ENCODE measurements around the gene CYTH2.

The CYTH2 gene

DNA sequence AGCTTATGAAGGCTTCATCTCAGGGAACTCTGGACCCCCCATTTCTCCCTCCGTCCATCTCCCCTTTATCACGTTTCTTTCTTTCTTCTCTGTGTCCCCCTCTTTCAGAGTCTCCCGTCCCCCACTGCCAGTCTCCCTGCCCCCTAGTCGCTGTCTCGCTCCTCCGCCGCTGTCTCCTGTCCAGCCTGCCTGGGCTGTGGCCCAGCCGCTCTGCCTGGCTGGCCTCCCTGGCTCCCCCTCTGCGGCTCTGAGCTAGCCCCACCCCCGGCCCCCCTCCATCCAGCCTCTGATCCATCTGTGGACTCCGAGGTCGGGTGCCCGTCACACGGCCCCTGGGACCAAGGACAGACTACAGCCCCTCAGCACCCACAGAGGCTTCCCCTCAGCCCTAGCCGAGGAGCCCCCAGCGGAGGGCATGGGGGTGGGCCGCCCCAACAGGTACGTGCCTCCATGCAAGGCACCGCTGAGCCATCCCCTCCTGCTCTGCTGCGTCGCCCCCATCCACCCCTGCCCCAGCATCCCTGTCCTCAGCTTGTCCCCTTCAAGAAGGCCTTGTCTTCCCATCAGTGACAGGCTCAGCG lies 14.9 kb upstream of the CYTH2 start:
- no peak for DNase-seq

DNA sequence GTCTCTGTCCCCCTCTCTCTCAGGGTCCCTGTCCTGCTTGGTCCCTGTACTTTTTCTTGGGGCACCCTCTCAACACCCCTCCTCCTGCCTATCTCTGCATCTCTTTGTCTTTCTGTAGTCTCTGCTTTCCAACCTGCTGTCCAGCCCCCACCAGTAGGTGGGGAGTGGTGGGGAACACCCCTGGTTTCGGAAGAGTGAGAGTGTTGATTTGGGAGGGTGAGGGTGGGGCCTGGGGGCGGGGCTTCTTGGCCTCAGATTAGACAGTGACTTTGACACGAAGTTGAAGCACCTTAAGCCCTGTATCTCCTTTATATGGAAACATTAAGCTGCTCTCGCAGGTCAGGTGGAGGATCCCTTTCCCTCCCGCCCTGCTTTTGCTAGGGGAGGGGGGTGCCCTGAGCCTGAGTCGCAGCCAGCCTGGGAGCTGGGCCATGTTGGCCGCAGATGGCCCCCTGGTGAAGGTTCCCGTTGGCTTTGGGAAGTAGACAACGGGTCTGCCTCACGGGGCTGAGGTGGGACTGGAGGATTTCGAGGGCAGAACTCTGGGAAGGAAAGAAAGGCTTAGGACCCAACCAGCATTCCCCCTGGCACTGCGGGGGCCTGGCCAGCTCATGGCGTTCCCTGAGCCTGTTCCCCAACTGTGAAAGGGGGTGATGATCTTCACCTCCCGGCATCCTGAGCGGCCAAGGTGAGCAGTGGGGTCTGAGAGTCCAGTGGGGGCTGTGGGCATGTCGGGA lies 13.8 kb upstream of the CYTH2 start, which contains the start of gene KCNJ14:
Gene KCNJ14, plus strand, starts transcription at position 404 of the 737 bp plus-strand sequence. CDS start 6,151 bp downstream, outside the sequence.
- DNase-seq, result no peak

GRCh38 chr19:48455908-48456562 lies 13.1 kb upstream of the CYTH2 start:
- no peak for DNase-seq

DNA sequence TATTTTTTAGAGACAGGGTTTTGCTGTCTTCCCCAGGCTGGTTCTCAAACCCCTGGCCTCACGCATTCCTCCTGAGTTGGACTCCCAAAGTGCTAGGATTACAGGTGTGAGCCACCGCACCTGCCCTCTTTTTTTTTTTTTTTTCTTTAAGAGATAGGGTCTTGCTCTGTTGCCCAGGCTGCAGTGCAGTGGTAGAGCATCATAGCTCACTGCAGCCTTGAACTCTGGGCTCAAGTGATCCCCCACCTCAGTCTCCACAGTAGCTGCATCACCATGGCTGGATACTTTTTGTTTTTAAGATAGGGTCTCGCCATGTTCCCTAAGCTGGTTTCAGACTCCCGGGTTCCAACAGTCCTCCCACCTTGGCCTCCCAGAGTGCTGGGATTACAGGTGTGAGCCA lies 12.3 kb upstream of the CYTH2 start:
- no peak for DNase-seq

- DNase-seq, result no peak
Measured at GRCh38 chr19:48458016-48458415, 11.2 kb upstream of the CYTH2 start.

DNA sequence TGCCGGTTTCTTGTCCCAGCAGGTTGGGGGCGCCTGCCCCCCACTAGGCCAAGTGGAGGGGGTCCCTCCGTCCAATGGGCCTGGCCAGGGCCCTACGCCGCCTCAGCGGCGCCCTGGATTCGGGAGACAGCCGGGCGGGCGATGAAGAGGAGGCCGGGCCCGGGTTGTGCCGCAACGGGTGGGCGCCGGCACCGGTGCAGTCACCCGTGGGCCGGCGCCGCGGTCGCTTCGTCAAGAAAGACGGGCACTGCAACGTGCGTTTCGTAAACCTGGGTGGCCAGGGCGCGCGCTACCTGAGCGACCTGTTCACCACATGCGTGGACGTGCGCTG lies 7.6 kb upstream of the CYTH2 start:
- DNase-seq, result no peak

GRCh38 chr19:48461982-48462655 lies 7.0 kb upstream of the CYTH2 start:
- no peak for DNase-seq

DNA sequence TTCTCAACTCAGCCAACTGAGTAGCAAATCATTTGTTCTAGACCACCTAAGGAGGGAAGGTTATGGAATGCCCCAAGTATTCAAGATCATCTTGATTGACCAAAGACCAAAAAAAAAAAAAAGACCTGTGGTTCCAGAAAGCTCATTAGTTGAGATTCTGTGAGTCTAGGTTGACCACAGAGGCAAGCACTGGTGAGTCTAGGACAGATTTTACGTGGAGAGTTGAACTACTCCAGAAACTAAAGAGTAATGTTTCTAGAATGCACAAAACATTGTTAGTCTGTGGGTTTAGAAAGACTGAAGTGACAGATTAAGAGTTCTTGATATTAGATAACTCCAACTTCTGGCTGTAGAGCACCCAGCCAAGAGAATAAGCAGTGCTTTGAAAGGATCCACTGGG lies 4.0 kb upstream of the CYTH2 start:
- DNase-seq, result no peak

GRCh38 chr19:48466561-48467325 lies 2.4 kb upstream of the CYTH2 start:
- DNase-seq, result no peak

GRCh38 chr19:48468772-48469288 lies 339 bp upstream of the CYTH2 start:
- peak; percentile 98 for DNase-seq

- no peak for DNase-seq
Measured at GRCh38 chr19:48469934-48470680, 938 bp downstream of the CYTH2 start.

- DNase-seq, result no peak
Measured at GRCh38 chr19:48470856-48471255, 1.7 kb downstream of the CYTH2 start.

DNA sequence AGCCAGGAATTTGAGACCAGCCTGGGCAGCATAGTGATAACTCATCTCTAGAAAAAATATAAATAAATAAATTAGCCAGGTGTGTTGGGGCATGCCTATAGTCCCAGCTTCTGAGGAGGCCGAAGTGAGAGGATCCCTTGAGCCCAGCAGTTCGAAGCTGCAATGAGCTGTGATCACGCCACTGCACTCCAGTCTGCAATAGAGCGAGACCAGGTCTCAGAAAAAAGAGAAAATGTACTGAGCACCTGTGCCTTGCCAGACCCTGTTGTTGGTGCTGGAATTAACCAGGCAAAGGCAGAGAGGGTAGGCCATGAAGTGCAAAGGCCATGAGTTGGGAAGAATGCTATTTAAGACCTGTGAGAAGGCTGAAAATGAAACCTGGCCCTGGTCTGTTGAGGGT lies 2.7 kb downstream of the CYTH2 start:
- no peak for DNase-seq

- no peak for DNase-seq
Measured at GRCh38 chr19:48473161-48473966, 4.2 kb downstream of the CYTH2 start.

DNA sequence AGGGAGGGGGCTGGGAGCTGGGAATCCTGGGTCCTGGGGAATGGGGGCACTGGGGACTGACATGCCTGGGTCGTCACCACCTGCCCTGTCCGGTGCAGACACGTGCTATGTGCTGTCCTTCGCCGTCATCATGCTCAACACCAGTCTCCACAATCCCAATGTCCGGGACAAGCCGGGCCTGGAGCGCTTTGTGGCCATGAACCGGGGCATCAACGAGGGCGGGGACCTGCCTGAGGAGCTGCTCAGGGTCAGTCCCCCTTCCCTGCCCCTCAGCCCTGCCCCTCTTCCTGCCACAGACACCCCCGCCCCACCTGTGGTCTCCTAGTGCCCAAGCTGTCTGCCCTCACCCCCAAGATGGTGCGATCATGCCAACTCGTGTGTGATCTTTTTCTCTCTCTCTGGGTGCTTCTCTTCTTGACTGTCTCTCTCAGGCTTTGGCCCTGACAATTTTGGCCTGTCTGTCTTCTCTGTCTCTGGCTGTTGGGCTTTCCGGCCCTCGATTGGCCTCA lies 5.0 kb downstream of the CYTH2 start:
- no peak for DNase-seq

DNA sequence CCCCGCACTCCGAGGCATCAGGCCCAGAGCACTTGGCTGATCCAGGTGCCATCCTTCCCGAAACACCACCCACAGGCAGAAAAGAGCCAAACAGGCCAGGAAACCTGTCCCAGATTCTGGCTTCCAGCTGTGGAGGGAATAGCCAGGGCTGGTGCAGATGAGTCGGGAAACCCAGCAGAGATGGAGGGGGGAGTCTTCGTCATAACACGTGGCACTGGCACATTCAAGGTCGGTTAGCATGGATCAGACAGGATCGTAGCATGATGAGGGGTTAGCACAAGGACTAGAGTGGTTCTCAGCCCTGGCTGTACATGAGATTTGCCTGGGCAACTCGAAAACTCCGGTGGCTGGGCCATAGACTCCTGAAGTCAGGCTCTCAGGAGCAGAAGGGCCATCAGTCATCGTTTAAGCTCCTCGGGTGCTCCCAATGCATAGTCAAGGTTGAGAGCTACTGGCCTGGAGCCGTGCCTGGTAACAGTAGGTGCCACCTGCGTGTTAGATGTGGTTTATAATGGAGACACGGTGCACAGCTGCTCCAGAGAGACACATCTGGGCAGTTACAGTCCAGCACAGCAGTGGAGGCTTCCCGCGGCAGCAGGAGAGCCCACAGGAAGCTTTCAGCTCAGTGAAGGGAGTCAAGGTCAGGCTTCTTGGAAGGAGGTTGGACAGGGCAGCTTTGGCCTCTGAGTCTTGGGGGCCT lies 6.3 kb downstream of the CYTH2 start:
- no peak for DNase-seq

DNA sequence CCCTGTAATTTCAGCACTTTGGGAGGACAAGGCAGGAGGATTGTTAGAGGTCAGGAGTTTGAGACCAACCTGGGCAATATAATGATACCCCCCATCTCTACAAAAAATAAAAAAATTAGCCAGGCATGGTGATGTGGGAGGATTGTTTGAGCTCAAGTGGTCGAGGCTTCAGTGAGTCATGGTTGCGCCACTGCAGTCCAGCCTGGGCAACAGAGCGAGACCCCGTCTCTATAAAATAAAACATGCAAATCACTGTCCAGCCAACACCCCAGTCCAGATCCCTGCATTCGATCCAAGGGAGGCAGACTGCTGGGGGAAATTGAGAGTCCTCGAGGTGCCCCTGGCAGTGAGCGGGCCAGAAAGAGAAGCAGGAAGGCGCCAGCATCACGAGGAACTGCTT lies 7.0 kb downstream of the CYTH2 start:
- DNase-seq, result no peak

DNA sequence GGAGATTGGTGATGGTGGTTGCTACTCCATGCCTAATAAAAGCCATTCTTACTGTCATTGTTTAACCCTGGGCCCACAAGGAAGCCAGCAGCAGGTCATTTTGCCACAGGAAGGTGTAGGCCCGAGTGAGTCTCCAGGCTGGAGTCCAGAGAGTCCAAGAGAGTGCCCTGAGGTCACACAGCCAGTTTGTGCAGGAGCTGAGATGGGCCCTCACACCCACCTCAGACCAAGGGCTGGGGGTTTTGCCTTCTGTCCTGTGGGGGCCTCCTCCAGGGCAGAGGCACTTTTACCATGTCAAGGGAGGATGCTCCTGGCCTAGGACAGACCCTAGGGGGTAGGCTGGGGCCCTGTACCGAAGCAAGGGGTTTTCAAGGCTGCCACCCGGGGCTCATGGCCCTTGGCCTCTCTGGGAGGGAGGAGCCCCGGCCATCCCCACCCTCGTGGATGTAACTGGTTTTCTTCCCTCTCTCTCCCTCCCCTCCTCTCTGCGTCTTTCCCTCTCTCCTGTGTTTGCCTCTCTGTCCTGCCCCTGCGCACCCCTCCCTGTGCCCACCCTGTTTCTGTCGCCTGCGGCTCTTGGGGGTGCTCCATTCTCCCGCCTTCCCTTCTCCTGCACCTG lies 8.0 kb downstream of the CYTH2 start:
- DNase-seq, result no peak

- no peak for DNase-seq
Measured at GRCh38 chr19:48477698-48478338, 8.6 kb downstream of the CYTH2 start.
